ENCODE measurements around the gene GPR146.
A peak's percentile ranks its signal among the peaks of the same experiment; 100 is the strongest.

Gene GPR146

GRCh38 chr7:1076184-1077072 lies 32.1 kb downstream of the GPR146 start:
- DNase-seq (ENCODE audit: low read depth, low spot score) = no peak

- no peak for DNase-seq (ENCODE audit: low read depth, low spot score)
Observed at GRCh38 chr7:1078519-1078918, 34.2 kb downstream of the GPR146 start.

- DNase-seq (ENCODE audit: low read depth, low spot score) = no peak
Observed at GRCh38 chr7:1078985-1079384, 34.6 kb downstream of the GPR146 start.

GRCh38 chr7:1079546-1079945 lies 35.2 kb downstream of the GPR146 start:
- no peak for DNase-seq (ENCODE audit: low read depth, low spot score)

- DNase-seq (ENCODE audit: low read depth, low spot score) = no peak
Observed at GRCh38 chr7:1080252-1080920, 36.0 kb downstream of the GPR146 start.

GRCh38 chr7:1080921-1081255 lies 36.5 kb downstream of the GPR146 start:
- no peak for DNase-seq (ENCODE audit: low read depth, low spot score)

GRCh38 chr7:1081336-1081735 lies 37.0 kb downstream of the GPR146 start:
- no peak for DNase-seq (ENCODE audit: low read depth, low spot score)

GRCh38 chr7:1081931-1082401 lies 37.6 kb downstream of the GPR146 start:
- no peak for DNase-seq (ENCODE audit: low read depth, low spot score)

- no peak for DNase-seq (ENCODE audit: low read depth, low spot score)
Observed at GRCh38 chr7:1083729-1084657, 39.6 kb downstream of the GPR146 start.

GRCh38 chr7:1085266-1085665 lies 40.9 kb downstream of the GPR146 start:
- no peak for DNase-seq (ENCODE audit: low read depth, low spot score)

GRCh38 chr7:1085910-1086421 lies 41.6 kb downstream of the GPR146 start:
- no peak for DNase-seq (ENCODE audit: low read depth, low spot score)

GRCh38 chr7:1086588-1087464 lies 42.5 kb downstream of the GPR146 start:
- peak; percentile 45 for DNase-seq (ENCODE audit: low read depth, low spot score)

- DNase-seq (ENCODE audit: low read depth, low spot score) = no peak
Observed at GRCh38 chr7:1087465-1087814, 43.1 kb downstream of the GPR146 start.

GRCh38 chr7:1087952-1088920 lies 43.9 kb downstream of the GPR146 start, which contains the start of gene GPER1:
Gene GPER1 (plus strand): TSS chr7:1088113. CDS start chr7:1091729, 3,616 bp downstream.
- no peak for DNase-seq (ENCODE audit: low read depth, low spot score)

GRCh38 chr7:1090236-1090635 lies 45.9 kb downstream of the GPR146 start:
- DNase-seq (ENCODE audit: low read depth, low spot score) = no peak

- DNase-seq (ENCODE audit: low read depth, low spot score) = no peak
Observed at GRCh38 chr7:1090686-1091643, 46.6 kb downstream of the GPR146 start.

GRCh38 chr7:1091644-1092027 lies 47.3 kb downstream of the GPR146 start:
- no peak for DNase-seq (ENCODE audit: low read depth, low spot score)

GRCh38 chr7:1092161-1092632 lies 47.9 kb downstream of the GPR146 start:
- DNase-seq (ENCODE audit: low read depth, low spot score) = no peak
